Measurements from ENCODE around the gene GNG12.

DNA sequence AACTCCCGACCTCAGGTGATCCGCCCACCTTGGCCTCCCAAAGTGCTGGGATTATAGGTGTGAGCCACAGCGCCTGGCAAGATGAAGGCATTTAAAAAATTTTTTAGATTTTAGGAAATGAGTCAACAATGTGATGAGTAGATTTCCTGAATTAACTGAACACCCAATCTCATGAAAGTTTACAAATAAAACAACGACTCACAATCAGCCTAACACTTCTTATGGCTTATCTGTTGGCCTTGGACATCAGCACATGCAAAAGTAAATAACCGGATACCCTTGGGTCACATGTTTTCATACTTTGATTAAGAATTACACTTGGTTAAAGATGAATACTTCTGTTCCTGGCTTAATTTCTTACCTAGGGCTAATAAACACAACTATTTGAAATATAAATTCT is 3.0 kb downstream of the GNG12 start:
- TF ChIP-seq EZH2phosphoT487 (IDR thresholded peaks at IDR 0.05; ENCODE audit: insufficient read depth, low read depth) (no peak), EZH2 (IDR thresholded peaks at IDR 0.05; ENCODE audit: insufficient read depth, poor library complexity, severe bottlenecking) (no peak)
